Astrocyte (in vitro differentiated cells and primary cell): Measurements from ENCODE around the gene STK26. TPM values are rescaled to one million over a fixed set of nuclear protein-coding genes. Genes with fewer than 3 reads are reported as not detected.

ENCODE experiments used
- DNase-seq: peaks from one replicate; pipeline ENCODE4 v3.0.0-alpha.2; 2010; ENCODE audit warnings: low read depth
- FAIRE-seq: peaks from 2 replicates; lab custom pipeline; 2011; peaks lifted over from hg19 to GRCh38; lab: Jason Lieb, UNC
- H2AFZ ChIP-seq: 2 replicates; pipeline ENCODE4 v1.6.0; 2012; ENCODE audit warnings: low read depth, low read length, inconsistent platforms
- H3K27ac ChIP-seq: 2 replicates; pipeline ENCODE4 v1.5.1; 2011; ENCODE audit warnings: low read depth, low read length, inconsistent platforms
- H3K27me3 ChIP-seq: 2 replicates; pipeline ENCODE4 v1.6.0; 2011; ENCODE audit warnings: low read length, inconsistent platforms; ENCODE audit not compliant: insufficient read depth
- H3K36me3 ChIP-seq: 2 replicates; pipeline ENCODE4 v1.5.1; 2011; ENCODE audit warnings: low read length, inconsistent platforms; ENCODE audit not compliant: insufficient read depth
- H3K4me1 ChIP-seq: 2 replicates; pipeline ENCODE4 v1.5.1; 2011; ENCODE audit warnings: low read length, inconsistent platforms; ENCODE audit not compliant: insufficient read depth
- H3K4me2 ChIP-seq: 2 replicates; pipeline ENCODE4 v1.6.0; 2012; ENCODE audit warnings: low read length, inconsistent platforms
- H3K4me3 ChIP-seq: 2 replicates; pipeline ENCODE4 v1.5.1; 2011; ENCODE audit warnings: low read depth, mild to moderate bottlenecking, low read length, inconsistent platforms; ENCODE audit not compliant: insufficient read depth
- H3K79me2 ChIP-seq: 2 replicates; pipeline ENCODE4 v1.6.0; 2012; ENCODE audit warnings: mild to moderate bottlenecking, low read length, inconsistent platforms; ENCODE audit not compliant: insufficient read depth
- H3K9ac ChIP-seq: 2 replicates; pipeline ENCODE4 v1.6.0; 2012; ENCODE audit warnings: mild to moderate bottlenecking, low read length, inconsistent platforms
- H3K9me3 ChIP-seq: 2 replicates; pipeline ENCODE4 v1.5.1; 2012; ENCODE audit warnings: low read depth, mild to moderate bottlenecking, low read length, inconsistent platforms; ENCODE audit not compliant: insufficient read depth
- H4K20me1 ChIP-seq: 2 replicates; pipeline ENCODE4 v1.6.0; 2012; ENCODE audit warnings: low read length, inconsistent platforms; ENCODE audit not compliant: insufficient read depth
- H3K27ac Mint-ChIP-seq: one replicate; pipeline ENCODE4 v1.8.0; 2021; ENCODE audit warnings: mild to moderate bottlenecking, mixed read lengths; ENCODE audit not compliant: unreplicated experiment
- H3K27me3 Mint-ChIP-seq: one replicate; pipeline ENCODE4 v1.8.0; 2021; ENCODE audit warnings: low read depth, mixed read lengths; ENCODE audit not compliant: unreplicated experiment
- H3K36me3 Mint-ChIP-seq: one replicate; pipeline ENCODE4 v1.8.0; 2021; ENCODE audit warnings: low read depth, mixed read lengths; ENCODE audit not compliant: unreplicated experiment
- H3K4me1 Mint-ChIP-seq: one replicate; pipeline ENCODE4 v1.8.0; 2021; ENCODE audit warnings: low read depth, mixed read lengths; ENCODE audit not compliant: unreplicated experiment
- H3K4me3 Mint-ChIP-seq: one replicate; pipeline ENCODE4 v1.8.0; 2021; ENCODE audit warnings: mild to moderate bottlenecking, moderate library complexity, mixed read lengths; ENCODE audit not compliant: unreplicated experiment
- H3K9me3 Mint-ChIP-seq: one replicate; pipeline ENCODE4 v1.8.0; 2021; ENCODE audit warnings: mild to moderate bottlenecking, mixed read lengths; ENCODE audit not compliant: unreplicated experiment
- CTCF ChIP-seq: IDR thresholded peaks from 2 replicates; pipeline ENCODE4 v1.5.1; 2011; ENCODE audit warnings: low read depth, mild to moderate bottlenecking, inconsistent platforms, low read length, moderate library complexity; ENCODE audit not compliant: insufficient read depth
- EZH2 ChIP-seq: IDR thresholded peaks from 2 replicates; pipeline ENCODE4 v1.6.1; 2012; ENCODE audit warnings: mild to moderate bottlenecking, low read length, inconsistent platforms; ENCODE audit not compliant: insufficient read depth
- total RNA-seq: library from RNA; stranded (reverse); gene quantifications from 2 replicates; pipeline ENCODE4 v1.2.1, GENCODE V29; 2021

Gene STK26
- total RNA-seq, 1 donor from 2014 or later, result 69.4 TPM

DNA sequence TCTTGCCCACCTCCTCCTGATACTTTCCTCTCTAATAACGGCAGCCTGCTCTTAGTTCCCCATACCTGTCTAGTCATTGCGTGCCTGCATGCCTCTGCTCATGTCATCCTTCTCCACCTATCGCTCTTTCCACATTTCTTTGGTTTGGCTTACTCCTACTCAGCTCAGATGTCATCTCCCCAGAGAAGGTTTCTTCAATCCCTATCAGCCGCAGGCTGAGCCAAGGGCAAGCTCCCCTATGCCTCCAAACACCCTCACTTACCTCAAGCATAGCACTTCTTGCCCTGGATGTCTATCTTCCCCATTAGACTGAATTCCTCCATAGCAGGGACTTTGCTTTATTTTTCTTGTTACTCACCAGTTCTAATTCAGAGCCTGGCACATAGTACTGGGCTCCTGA is 78.1 kb downstream of the STK26 start:
- H3K27ac ChIP-seq, result no peak overlapping the region
- H3K27me3 ChIP-seq, result no peaks in the 10 kb centered on the region
- no peaks in the 10 kb centered on the region for H3K4me1 Mint-ChIP-seq
- no peaks in the 10 kb centered on the region for H3K9me3 Mint-ChIP-seq
- H3K4me2 ChIP-seq, result no peak overlapping the region
- H3K36me3 ChIP-seq, result no peaks in the 10 kb centered on the region
- H3K9me3 ChIP-seq, result no peaks in the 10 kb centered on the region
- no peaks in the 10 kb centered on the region for H3K4me1 ChIP-seq
- TF ChIP-seq EZH2 (no peak), CTCF (no peak)
- FAIRE-seq (no peak), DNase-seq (no peak)
- no peak overlapping the region for H2AFZ ChIP-seq
- H3K9ac ChIP-seq, result no peak overlapping the region
- H3K4me3 ChIP-seq, result no peak overlapping the region
- H3K36me3 Mint-ChIP-seq, result no peaks in the 10 kb centered on the region
- H4K20me1 ChIP-seq, result no peaks in the 10 kb centered on the region
- H3K79me2 ChIP-seq, result no peaks in the 10 kb centered on the region
- peaks cover 3% of the 10 kb centered on the region for H3K27me3 Mint-ChIP-seq
- no peak overlapping the region for H3K27ac Mint-ChIP-seq
- H3K4me3 Mint-ChIP-seq, result no peak overlapping the region

DNA sequence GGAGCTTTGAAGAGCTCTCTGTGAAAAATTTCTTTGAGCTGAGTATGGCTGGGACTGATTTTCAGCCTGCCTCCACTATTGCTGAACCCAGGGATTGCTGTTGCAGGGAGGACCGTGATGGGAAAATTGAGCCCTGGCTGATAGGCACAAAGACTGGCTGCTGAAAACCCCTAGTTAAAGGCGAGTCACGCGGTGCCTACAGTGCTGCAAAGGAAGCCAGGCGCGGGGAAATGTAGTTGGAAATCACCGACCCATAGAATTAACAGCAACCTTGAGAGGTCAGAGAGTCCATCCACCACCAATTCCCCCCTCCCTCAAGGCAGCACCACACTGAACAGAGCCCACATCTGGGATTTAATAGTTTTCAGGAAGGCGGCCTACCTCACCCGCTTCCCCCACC is 78.7 kb downstream of the STK26 start:
- Mint-ChIP-seq H3K36me3 (no peaks in the 10 kb centered on the region), H3K4me3 (no peak overlapping the region), H3K27me3 (peaks cover 3% of the 10 kb centered on the region), H3K4me1 (no peaks in the 10 kb centered on the region), H3K27ac (no peak overlapping the region), H3K9me3 (no peaks in the 10 kb centered on the region)
- Histone ChIP-seq H4K20me1 (no peaks in the 10 kb centered on the region), H3K36me3 (no peaks in the 10 kb centered on the region), H3K79me2 (no peaks in the 10 kb centered on the region), H3K27me3 (no peaks in the 10 kb centered on the region), H3K4me3 (no peak overlapping the region), H3K9ac (no peak overlapping the region), H3K4me1 (no peaks in the 10 kb centered on the region), H3K9me3 (no peaks in the 10 kb centered on the region), H3K27ac (no peak overlapping the region), H3K4me2 (no peak overlapping the region), H2AFZ (no peak overlapping the region)
- peak; percentile 5 for FAIRE-seq
- TF ChIP-seq EZH2, result no peak
- no peak for TF ChIP-seq CTCF
- DNase-seq, result no peak

DNA sequence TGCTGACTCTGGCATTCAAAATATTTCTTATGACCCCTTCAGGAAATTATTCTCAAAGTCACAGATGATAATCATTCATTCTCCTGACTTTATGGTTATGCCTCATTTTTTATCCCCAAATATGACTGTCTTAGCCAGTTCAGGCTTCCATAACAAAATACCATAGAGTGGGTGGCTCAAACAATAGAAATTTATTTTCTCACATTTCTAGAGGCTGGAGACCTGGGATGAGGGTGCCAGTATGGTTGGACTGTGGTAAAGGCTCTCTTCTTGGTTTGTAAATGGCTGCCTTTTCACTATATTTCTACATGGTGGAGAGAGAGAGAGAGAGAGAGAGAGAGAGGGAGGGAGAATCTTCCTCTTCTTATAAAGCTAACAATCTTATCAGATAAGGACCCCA is 84.2 kb downstream of the STK26 start:
- FAIRE-seq, result no peak
- no peak overlapping the region for H3K4me3 Mint-ChIP-seq

More for the DNA sequence above, 84.2 kb downstream of the STK26 start:
- H3K4me1 ChIP-seq, result no peaks in the 10 kb centered on the region
- H3K27me3 ChIP-seq, result no peaks in the 10 kb centered on the region
- no peaks in the 10 kb centered on the region for H3K4me1 Mint-ChIP-seq
- H3K9ac ChIP-seq, result no peak overlapping the region
- H3K36me3 ChIP-seq, result no peaks in the 10 kb centered on the region
- no peaks in the 10 kb centered on the region for H3K36me3 Mint-ChIP-seq
- DNase-seq, result no peak
- no peaks in the 10 kb centered on the region for H3K9me3 ChIP-seq
- no peaks in the 10 kb centered on the region for H4K20me1 ChIP-seq
- no peak for TF ChIP-seq EZH2
- no peak for TF ChIP-seq CTCF
- H3K27me3 Mint-ChIP-seq, result peaks cover 8% of the 10 kb centered on the region
- H3K27ac ChIP-seq, result no peak overlapping the region
- no peaks in the 10 kb centered on the region for H3K79me2 ChIP-seq
- no peak overlapping the region for H3K4me2 ChIP-seq
- no peaks in the 10 kb centered on the region for H3K9me3 Mint-ChIP-seq
- H2AFZ ChIP-seq, result no peak overlapping the region
- no peak overlapping the region for H3K4me3 ChIP-seq
- H3K27ac Mint-ChIP-seq, result no peak overlapping the region
